ENCODE results near the gene ENOX1.

ENOX1 gene

DNA sequence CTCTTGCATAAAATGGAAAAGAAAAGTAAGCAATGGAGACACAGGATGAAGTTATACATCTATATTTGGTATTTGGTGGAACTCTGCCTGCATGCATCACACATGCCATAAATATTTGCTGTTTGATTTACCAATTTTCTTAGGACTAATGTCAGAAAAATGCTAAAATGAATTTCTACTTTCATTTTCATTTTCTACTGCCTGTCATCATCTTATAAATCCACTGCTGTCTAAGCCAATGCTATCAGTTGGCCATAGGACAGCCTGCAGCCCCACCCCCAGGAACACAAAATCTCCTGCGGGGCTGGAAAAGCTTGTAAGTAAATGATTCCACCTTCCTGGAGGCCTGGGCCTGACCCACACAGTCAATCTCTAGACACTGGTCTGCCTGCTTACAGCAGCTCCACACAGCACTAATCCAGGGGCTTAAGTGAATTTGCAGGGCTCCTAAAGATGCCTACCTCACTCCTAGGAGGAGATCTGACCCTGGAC is 122.0 kb downstream of the ENOX1 start:
- no peak for DNase-seq

DNA sequence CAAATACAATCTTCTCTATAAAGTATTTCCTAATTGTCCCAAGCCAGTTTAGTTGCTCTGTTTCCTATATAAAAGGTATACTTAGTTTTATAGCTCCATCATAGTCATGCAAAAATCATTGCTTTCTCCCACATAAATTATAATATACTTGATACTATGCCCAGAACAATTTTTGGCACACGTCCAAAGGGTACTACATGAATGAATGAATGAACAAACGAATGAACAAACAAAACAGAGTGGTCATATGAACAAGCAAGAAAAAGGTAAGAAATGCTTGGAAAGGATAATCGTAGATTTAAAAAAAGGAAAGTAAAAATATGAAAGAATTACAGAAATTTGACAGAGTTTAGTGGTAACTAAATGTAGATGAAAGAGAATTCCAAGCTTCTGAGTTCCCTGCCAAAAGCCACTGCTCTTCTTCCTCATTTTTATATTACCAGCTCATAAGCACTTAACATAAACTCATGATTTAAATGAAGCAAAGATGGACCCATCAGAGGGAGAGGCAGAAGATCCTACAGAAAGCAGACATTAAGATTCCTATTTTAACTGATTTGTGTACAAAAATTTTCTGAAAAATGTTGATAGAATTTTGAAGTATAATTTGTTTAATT is 123.2 kb downstream of the ENOX1 start:
- no peak for DNase-seq

DNA sequence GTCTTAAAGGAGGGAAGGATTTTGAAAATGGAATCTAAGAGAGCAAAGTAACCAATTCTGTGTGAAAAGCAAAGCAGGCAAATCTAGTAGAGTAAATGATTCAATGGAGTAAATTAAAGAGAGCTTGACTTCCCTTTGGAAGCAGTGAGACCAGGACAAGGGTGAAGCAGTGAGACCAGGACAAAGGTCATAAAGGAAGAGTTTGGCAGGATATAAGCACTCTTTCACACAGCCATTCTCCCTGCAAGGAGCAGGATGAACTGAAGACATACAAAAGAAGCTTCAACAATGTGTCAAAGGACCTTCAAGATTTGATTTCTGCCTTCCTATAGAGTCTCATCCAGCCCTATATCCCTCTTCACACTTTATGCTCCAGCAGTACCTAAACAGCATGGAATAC is 123.8 kb downstream of the ENOX1 start:
- no peak for DNase-seq

DNA sequence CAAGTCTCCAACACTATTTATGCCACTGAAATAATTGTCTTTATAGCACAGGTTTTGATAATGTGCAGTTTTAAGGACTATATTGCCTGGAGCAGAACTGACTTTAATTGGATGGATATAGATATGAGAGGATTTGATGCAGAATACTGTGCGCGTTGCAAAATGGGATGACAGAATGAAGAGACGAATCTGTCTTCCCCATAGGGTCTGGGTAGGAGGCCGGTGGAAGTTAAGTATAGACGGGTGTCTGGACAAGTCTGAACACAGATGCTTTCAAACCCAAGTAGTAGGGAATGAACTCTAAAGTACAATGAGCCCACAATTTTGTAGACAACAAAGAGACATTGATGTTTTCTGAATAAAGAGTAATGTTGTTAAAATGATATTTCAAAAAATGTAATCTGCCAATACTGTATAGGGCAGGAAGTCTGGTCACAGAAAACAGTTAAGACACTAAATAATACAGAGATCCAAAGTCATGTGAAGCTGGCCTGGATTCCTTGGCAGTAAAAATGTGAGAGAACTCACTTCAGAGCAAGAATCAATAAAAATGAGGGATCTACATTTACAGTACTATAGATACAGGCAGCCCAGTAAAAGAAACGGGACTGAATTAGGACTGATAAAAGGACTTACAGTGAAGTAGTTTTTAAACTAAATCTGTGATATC is 125.5 kb downstream of the ENOX1 start:
- DNase-seq = no peak

DNA sequence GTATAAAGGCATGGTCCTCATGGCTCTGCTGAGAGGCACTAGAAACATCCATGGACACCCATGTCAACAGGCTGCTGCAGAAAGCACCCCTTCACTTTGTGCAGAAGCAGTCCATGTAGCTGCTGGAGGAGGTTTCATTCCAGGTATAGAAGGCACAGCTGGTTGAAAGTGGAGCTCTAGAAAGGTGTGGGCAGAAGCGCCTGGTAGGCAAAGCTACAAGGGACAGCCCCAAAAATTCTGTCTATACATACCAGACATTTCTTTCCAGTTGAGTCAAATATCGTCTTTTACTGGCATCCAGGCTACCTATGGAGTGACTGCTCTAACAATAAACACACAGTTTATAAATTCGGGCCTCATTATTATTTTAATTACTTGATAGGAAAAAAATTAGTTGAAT is 129.3 kb downstream of the ENOX1 start:
- no peak for DNase-seq

DNA sequence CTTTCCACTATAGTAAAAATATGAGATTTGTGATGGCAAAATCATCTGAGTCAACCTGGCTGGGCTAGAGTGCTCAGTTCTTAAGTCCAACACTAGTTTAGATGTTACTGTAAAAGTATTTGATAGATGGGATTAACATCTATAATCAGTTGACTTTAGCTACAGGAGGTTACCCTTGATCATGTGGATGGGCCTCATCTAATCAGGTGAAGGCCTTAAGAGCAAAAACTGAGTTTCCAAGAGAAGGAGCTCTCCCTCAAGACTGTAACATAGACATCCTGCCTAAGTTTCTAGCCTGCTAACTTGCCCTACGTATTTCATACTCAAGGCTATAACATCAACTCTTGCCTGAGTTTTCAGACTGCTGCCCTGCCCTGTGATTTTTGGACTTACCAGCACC is 132.8 kb downstream of the ENOX1 start:
- no peak for DNase-seq

DNA sequence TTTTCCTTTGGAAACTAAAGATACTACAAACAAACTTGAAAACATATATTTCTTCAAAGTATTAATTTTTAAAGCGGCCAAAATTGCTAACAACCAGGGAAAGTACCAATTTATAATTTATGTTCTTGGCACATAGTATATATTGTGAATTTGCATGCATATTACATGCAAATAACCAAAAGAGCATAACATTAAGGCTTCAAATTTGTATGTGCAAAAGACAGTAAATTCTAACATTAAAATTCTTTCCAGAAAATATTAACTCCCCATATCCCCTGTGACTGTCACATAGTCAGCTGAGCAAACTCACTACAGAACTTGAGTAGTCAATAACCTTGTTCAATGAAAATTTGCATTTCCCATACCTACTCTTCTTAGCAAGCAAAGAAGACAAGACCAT is 133.4 kb downstream of the ENOX1 start:
- no peak for DNase-seq

DNA sequence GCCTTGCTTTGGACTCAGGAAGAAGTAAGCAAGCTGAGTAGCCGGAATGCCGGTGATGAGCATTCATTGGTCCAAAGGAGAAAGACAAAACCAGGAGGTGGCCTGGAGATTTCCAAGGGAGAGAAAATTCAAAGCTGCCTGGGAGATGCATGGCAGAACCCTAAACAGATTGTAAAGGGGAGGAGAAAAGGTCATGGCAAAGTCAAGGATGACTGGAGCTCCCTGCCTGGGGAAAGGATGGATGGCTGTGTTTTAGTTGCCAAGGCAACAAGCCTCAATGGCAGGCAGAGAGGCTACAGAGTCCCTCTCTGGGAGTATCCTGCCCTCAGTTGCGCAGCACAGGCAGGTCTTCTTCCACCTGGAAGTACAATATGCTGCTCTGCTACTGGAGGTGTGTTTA is 134.0 kb downstream of the ENOX1 start:
- DNase-seq = no peak

- no peak for DNase-seq
Measured at GRCh38 chr13:43650882-43651281, 135.9 kb downstream of the ENOX1 start.

DNA sequence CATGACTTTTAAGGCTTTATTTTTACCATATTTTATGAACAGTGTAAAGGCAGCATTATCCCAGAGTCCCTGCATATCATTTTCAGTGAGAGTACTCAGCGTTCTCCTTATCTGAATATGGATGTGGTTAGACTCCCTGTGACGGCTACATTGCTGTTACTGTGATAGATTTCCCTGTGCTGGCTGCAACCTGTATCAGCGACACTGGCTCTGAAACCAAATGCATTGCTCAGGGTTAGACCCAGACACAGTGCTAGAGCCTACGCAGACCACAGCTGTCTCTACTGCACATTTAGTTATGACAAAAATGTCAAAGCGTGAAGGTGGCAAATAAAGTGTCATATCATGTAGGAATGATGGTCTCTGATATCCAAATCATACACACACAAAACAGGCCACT is 138.0 kb downstream of the ENOX1 start:
- no peak for DNase-seq

DNA sequence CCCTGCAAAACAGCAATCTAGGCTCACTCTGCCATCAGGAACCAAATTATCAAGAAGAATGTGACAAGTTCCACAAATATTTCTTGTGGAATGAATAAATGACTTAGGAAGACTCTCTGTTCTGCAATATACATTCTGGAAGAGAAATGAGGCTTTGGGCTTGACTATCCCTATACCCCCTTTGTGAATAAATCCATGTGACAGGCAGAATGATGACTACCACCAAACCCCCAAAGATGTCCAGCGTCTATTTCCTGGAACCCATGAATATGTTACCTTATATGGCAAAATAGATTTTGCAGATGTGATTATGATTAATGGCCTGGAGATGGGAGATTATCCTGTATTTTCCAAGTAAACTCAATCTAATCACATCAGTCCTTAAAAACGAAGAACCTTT is 139.3 kb downstream of the ENOX1 start:
- no peak for DNase-seq

GRCh38 chr13:43640476-43640875 is 146.3 kb downstream of the ENOX1 start:
- no peak for DNase-seq

DNA sequence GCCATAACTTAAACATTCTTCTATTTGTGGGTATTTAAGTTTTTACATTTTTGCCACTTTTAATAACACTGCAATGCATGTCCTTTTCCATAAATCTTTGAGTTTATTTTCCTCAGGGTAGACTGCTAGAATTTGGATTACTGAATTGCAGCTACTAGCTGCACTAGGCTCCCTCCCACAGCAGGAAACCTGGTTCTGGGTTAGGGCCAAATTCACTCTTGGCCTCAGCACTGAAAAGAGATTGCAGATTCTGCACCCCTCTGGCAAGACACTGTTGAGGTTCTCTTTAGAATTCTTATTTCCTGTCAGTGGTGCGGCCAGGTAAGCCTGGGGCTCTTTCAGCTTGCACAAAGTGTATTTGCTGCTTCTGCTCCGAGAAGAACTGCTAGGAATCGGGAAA is 155.7 kb downstream of the ENOX1 start:
- no peak for DNase-seq

- DNase-seq = no peak
Measured at GRCh38 chr13:43629691-43630480, 156.9 kb downstream of the ENOX1 start.

DNA sequence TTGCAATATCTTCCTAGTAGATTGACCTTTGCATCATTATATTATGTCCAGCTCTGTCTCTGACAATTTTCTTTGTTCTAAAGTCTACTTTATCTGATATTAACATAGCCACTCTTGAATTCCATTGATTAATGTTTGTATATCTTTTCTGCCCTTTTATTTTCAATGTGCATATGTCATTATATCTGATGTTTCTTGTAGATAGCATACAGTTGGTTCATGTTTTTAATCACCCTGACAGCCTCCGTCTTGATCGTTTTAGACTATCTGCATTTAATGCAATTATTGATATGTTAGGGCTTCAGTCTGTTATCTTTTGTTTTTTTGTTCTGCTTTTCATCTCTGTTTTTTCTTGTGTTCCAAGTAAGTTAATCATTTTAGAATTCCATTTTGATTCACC is 159.8 kb downstream of the ENOX1 start:
- DNase-seq = no peak

GRCh38 chr13:43614063-43614462 is 172.7 kb downstream of the ENOX1 start:
- DNase-seq = no peak

DNA sequence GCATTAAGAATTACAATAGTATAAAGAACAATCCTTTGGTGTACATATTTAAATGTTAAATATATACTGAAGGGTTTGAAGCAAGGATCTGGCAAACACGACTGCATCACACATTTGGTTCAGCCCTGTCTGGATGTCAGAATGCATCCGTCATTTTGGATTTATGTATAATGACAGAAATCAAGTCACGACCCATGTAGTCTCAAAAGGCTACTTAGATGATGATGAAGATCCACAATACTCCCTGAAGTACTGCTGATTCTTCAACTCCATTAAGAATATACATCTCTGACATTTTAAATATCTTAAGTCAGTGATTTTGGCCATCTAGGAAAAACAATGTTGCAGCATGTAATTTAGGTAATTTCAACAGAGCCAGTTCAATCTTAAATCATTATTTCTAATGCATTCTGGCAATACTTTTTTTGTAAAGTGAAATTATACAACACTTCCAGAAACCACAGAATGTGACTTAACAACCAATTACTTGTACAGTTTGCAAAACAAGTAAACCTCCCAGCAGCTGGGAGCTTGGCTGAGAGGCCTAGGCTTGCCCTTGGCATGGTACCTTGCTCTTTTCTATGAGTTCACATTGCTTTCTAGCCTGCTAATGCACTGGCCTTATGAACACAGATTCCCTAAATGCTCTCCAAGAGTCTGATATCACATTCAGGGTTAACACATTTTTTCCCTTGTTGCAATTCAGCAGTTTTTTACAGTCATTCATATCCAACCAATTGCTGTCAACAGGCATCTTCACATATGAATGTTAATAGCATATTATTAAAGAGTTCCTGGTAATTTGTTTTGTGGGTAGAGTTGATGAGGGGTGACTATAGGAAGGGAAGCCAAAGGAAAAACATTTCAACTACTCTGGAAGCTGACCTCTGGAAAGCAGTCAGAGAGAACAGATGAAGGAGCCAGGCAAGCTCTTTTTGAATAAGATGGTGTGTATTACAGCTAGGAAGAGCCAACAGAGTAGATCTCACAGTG is 175.2 kb downstream of the ENOX1 start:
- DNase-seq = no peak

DNA sequence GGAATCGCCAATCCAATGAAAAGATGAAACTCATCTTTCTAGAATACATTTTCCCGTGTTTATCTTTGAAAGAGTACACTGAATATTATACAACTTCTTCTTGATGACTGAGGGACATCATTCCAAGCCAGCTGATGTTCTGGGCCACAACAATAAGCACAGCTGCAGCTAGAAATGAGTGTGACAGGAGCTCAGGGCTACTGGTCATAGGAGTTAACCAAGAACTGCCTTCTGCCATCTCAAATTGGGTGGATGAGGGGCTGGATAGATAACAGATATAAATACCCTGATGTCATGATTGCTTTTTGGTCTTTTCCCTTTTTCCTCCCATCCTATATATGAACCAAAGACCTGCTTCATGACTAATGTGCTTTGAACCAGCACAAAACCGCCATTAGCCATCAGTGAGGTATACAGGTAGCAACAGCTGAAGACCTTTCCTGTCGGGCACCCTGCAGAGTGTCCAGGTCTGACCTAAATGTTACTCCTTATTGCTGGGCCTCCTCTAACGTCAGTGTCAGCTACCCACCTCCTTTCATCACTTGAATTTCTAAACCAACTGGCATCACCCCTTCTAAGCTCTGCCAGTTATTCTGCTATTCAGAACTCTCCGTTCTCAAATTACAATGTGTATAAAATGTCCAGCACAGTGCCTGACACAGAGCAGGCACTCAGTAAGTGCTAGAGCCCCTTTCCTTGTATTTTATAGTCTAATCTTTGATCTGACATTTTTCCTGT is 178.2 kb downstream of the ENOX1 start:
- DNase-seq = no peak

DNA sequence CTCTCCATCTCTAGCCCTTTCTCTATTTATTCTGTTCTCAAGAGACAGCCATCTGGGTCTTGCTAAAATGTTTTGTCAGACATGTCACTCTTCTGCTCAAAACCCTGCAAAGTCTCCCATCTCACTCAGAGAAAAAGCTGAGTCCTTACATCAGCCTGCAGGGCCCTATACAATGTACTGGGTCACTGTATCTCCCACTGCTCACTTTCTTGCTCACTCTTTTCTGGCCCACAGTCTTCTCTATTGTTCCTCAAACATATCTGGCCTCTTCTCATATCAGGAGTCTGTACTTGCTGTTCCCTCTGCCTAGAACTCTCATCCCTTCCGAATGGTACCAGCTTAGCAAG is 189.2 kb downstream of the ENOX1 start:
- DNase-seq = no peak

DNA sequence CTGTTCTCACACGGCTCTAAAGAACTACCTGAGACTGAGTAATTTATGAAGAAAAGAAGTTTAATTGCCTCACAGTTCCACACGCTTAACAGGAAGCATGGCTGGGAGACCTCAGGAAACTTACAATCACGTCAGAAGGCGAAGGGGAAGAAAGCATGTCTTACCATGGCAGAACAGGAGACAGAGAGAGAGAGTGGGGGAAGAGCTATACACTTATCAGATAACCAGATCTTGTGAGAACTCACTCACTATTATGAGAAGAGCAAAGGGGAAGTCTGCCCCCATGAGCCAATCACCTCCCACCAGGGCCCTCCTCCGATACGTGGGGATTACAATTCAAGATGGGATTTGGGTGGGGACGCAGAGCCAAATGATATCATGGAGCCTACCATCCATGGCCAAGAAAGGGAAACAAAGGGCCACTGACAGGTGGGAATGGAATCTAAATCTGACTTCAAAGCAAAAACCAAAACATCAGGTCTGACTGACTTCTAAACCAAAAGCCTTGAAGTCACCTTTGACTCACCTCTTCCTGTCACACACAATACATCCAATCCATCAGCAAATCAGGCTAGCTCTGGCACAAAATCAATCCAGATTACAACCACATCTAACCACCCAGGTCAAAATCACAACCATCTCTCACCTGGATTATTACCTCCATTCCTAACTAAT is 189.7 kb downstream of the ENOX1 start:
- no peak for DNase-seq

GRCh38 chr13:43596006-43596405 is 190.8 kb downstream of the ENOX1 start:
- DNase-seq = no peak

- DNase-seq = no peak
Measured at GRCh38 chr13:43587376-43587775, 199.4 kb downstream of the ENOX1 start.

Data from AML-193 (cell line).